GM13976 (cell line): ENCODE data around the gene MAML2.

Experiments used
- DNase-seq: peaks from one replicate; pipeline ENCODE4 v3.0.0; 2012; ENCODE audit warnings: low spot score
- in situ Hi-C: fragments of 300-500 bp; cut with MboI; formaldehyde crosslinking; loops from one replicate; pipeline ENCODE4 v1.12.0; 2022; ENCODE audit warnings: low sequenced_read_pairs, mixed read lengths, inconsistent platforms; ENCODE audit not compliant: unreplicated experiment
- TF ChIP-seq, protein P1 (sequence below): IDR thresholded peaks from 2 replicates; pipeline ENCODE4 v1.5.1; 2012; ENCODE audit warnings: borderline replicate concordance, mild to moderate bottlenecking; ENCODE audit not compliant: insufficient read depth; ENCODE audit errors: extremely low read depth, missing control alignments, control extremely low read depth

The MAML2 gene

DNA sequence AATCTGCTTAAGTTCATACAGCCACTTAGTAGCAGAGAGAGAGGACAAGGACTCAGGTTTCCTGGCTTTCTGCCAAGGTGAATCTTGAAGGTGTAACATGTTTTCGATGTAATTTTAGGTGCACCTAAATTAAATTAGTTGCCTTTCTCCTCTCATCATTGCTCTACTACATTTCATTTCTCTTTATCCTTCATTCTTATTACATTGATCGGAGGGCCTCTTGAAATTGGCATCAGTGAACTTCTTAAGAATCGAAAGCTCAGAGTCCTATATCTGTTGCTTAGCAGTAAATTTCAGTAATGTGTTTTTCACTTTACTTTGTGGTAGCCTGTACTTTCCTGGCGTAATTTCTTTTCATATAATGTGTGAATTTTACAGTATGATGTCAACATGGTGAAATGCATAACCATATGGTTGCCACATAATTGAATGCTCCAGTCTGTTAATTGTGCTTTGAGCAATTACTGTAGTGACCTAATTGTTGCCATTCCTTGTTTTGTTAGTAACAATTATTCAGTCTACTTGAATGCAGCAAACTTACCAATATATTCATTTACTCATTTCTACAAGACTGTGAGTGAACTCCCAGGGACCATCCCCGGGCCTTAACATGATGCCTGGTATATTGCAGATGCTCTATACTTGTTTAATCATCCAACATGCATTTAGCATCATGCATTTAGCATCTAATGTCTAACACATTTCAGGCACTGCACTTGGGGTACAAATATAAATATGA lies 138.1 kb downstream of the MAML2 start:
- TF ChIP-seq, protein P1, sequence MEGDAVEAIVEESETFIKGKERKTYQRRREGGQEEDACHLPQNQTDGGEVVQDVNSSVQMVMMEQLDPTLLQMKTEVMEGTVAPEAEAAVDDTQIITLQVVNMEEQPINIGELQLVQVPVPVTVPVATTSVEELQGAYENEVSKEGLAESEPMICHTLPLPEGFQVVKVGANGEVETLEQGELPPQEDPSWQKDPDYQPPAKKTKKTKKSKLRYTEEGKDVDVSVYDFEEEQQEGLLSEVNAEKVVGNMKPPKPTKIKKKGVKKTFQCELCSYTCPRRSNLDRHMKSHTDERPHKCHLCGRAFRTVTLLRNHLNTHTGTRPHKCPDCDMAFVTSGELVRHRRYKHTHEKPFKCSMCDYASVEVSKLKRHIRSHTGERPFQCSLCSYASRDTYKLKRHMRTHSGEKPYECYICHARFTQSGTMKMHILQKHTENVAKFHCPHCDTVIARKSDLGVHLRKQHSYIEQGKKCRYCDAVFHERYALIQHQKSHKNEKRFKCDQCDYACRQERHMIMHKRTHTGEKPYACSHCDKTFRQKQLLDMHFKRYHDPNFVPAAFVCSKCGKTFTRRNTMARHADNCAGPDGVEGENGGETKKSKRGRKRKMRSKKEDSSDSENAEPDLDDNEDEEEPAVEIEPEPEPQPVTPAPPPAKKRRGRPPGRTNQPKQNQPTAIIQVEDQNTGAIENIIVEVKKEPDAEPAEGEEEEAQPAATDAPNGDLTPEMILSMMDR, result no peak
- in situ Hi-C loops, result no loop called here
- DNase-seq, result no peak

DNA sequence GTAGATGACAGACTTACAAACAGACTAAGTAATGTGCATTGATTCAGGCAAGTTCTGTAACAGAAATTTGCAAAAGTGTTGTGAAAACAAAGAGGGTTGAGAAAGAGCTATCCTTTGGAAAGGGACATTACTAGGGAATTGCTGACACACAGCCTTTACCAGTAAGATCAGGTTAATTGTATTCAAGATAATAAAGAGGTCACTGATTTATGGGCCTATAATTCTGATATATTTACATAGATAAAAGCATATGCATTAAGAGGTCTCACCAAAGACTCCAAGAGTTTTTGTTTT lies 138.7 kb downstream of the MAML2 start:
- in situ Hi-C loops, result no loop called here
- no peak for DNase-seq
- TF ChIP-seq, protein P1, result no peak

DNA sequence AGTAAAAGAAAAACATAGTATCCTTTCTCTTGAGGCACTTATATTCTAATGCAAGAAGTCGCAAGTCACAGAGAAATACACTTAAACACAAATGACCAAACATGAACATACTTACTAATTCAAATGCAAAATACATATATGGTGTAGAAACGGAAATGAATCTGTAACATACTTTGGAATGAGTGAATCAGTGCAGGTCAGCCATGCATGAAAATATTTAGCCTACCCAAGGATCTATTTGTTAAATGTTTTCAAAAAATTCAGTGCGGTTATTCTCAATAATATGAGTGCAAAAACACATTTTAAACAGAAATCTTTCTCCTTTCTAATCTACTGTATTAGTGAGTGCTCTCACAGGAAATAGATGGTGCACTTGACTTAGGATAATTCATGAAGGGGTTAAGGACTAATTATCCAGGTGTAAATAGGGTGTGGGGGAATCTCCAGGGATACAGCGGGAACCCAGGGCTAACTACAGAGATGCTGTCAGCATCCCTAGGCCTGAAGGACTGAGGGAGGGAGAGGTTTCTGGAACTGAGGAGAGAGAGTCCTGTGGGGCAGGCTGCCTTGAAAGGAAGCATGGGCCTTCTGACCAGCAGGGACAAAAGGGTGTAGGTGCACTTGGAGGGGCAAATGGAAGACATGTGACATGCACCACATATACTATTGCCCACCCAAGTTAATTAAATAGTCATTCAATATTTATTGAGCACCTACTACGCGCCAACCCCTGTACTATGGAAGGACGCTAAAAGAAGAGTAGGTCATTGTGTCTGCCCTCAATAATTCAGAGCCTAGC lies 139.2 kb downstream of the MAML2 start:
- TF ChIP-seq, protein P1, result no peak
- no peak for DNase-seq
- in situ Hi-C loops, result no loop called here

DNA sequence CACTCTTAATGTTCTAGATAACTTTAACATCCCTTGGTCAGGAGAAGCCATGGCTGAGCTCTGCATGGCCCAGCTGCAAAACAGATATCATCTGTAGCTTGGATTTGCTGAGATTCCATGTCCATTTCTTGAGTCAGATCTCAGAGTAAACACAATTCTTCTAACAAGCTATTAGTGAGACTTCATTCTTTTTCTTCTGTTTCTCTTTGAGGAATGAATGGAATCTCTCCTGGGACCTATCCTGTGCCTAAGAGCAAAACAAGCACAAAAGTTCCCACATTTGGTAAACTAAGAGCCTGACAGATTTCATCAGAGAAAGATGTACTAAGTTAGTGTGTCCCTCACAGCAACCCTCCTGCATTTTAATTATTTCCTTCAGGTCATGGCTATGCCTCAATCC lies 142.8 kb downstream of the MAML2 start:
- no peak for DNase-seq
- in situ Hi-C loops, result no loop called here
- TF ChIP-seq, protein P1, result no peak

DNA sequence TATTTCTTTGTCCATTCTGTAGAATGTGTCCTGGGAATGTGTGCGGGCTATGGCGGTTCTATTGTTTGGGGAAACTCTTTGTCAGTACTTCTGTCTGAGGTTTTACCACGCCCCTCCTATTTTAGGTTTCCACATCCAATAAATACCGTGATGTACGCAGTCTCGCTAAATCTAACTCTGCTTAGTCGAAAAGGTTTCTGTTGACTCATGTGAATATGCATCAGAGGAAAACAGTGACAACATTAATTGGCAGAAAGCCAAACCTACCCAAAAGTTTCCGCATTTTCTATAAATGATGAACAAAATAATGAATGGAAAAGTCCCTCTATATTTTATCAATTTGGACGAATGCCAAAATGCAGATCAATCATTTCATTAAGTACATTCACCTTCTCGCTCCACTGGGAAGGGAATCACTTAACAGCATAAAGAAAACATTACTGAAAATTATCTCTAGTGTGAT lies 143.4 kb downstream of the MAML2 start:
- DNase-seq, result no peak
- in situ Hi-C loops, result no loop called here
- TF ChIP-seq, protein P1, result no peak

DNA sequence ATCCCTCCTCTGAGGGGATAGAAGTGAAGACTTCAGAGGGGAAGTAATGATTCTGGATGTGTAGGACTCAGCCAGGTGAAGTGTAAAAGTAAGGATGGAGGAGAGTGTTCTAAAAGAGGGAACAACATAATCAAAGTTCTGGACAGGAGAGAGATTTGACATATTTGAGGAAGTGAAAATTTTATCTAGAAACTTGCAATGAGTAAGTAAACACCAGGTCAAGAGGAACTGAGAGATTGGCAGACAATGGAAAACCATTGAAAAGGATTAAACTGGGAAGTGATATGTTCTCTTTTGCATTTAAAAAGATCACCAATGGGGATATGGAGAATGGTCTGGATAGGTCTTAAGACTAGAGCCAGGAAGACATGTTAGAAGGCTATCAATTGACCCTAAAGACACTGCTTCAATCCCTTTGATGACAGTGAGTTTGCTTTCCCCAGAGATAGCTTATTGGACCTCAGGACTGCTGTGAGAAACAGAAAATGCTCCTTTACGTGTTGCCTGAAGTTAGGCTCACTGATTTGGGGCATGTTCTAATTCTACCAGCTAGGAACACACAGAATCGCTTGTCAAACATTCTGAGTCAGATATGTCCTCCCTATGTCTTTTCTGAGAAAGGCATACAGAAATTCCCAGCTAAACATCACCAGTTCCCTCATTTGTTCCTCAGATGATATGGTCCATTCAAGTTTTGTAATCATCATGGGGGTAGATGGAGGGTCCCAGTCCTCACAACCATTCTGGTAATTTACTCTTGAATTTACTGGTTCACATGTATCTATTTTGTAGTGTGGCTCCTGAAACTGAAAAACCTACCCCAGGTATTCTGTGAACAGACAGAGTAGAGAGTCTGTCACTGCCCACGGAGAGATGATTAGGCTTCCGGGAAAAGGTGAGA lies 144.9 kb downstream of the MAML2 start:
- peak; percentile 32 for DNase-seq
- in situ Hi-C loops, result no loop called here
- TF ChIP-seq, protein P1, result no peak
